ENCODE data around the gene ADPRHL1. TPM values are rescaled to one million over a fixed set of nuclear protein-coding genes. Genes with fewer than 3 reads are reported as not detected.
"Not testable (repeated sequence)": the region's sequence is repeated elsewhere in the genome, so short reads cannot be mapped to it uniquely, and the experiment has no call there.

ADPRHL1 gene
- total RNA-seq, 1 donor, result 5.1 TPM

DNA sequence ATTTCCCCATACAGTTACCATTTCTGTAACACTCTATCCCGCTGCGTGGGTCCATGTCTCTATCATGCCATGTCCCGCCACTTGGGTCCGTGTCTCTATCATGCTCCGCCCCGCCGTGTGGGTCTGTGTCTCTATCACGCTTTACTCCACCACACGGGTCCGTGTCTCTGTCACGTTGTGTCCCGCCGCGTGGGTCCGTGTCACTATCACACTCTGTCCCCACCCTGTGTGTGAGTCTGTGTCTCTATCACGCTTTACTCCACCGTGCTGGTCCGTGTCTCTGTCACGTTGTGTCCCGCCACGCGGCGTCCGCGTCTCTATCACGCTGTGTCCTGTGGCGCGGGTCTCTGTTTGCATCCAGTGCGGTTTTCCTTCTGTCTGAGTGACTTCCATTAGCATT, 11.6 kb downstream of the ADPRHL1 start:
- H3K4me3 ChIP-seq (ENCODE audit: insufficient read depth, low read length), result no peak overlapping the region
- no peaks in the 10 kb centered on the region for H3K79me2 ChIP-seq (ENCODE audit: insufficient read depth, low read length)
- no peak overlapping the region for H3K27ac ChIP-seq (ENCODE audit: low read depth, low read length)
- H2AFZ ChIP-seq (ENCODE audit: low read length), result no peak overlapping the region
- no peaks in the 10 kb centered on the region for H3K27me3 ChIP-seq (ENCODE audit: insufficient read depth, low read length)
- peak; percentile 4 for DNase-seq (ENCODE audit: insufficient read length, low spot score, missing footprints)
- H3K9me3 ChIP-seq (ENCODE audit: low read depth, low read length), result no peaks in the 10 kb centered on the region
- no peaks in the 10 kb centered on the region for H3K36me3 ChIP-seq (ENCODE audit: insufficient read depth, low read length)
- H3K4me2 ChIP-seq (ENCODE audit: insufficient read depth, low read length), result no peak overlapping the region
- H3K4me1 ChIP-seq (ENCODE audit: insufficient read depth, low read length), result no peaks in the 10 kb centered on the region
- TF ChIP-seq CTCF (IDR thresholded peaks at IDR 0.05; ENCODE audit: extremely low read depth, low read depth, low read length), result no peak
- no peaks in the 10 kb centered on the region for H4K20me1 ChIP-seq (ENCODE audit: insufficient read depth, low read length)

DNA sequence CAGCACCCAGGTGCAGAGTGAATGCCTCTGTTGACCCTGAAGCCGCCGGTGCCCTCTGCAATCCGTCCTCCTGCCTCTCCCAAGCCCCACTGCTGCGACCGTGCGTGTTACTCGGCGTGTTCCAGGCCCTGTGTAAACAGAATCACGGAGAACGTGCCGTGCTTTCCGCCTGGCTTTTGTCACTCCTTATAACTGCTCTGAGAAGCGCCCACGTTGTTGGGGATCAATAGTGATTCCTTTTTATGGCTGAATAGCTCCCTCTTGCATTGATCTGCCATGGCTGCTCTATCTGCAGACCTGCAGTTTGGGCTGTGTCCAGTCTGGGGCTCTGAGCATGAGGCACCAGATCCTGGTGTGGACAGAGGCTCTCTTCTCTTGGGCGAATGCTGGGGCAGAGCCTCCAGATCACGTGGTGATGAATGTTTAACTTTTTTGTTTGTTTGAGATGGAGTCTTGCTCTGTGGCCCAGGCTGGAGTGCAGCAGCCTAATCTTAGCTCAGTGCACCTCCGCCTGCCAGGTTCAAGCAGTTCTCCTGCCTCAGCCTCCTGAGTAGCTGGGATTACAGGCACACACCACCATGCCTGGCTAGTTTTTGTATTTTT, 15.8 kb downstream of the ADPRHL1 start:
- no peaks in the 10 kb centered on the region for H4K20me1 ChIP-seq (ENCODE audit: insufficient read depth, low read length)
- no peaks in the 10 kb centered on the region for H3K36me3 ChIP-seq (ENCODE audit: insufficient read depth, low read length)
- DNase-seq (ENCODE audit: insufficient read length, low spot score, missing footprints), result peak; percentile 73
- H3K4me2 ChIP-seq (ENCODE audit: insufficient read depth, low read length), result no peak overlapping the region
- no peak overlapping the region for H3K27ac ChIP-seq (ENCODE audit: low read depth, low read length)
- no peak overlapping the region for H3K4me3 ChIP-seq (ENCODE audit: insufficient read depth, low read length)
- H2AFZ ChIP-seq (ENCODE audit: low read length), result no peak overlapping the region
- no peaks in the 10 kb centered on the region for H3K9me3 ChIP-seq (ENCODE audit: low read depth, low read length)
- H3K4me1 ChIP-seq (ENCODE audit: insufficient read depth, low read length), result no peaks in the 10 kb centered on the region
- no peaks in the 10 kb centered on the region for H3K27me3 ChIP-seq (ENCODE audit: insufficient read depth, low read length)
- TF ChIP-seq CTCF (IDR thresholded peaks at IDR 0.05; ENCODE audit: extremely low read depth, low read depth, low read length), result no peak
- H3K79me2 ChIP-seq (ENCODE audit: insufficient read depth, low read length), result no peaks in the 10 kb centered on the region

DNA sequence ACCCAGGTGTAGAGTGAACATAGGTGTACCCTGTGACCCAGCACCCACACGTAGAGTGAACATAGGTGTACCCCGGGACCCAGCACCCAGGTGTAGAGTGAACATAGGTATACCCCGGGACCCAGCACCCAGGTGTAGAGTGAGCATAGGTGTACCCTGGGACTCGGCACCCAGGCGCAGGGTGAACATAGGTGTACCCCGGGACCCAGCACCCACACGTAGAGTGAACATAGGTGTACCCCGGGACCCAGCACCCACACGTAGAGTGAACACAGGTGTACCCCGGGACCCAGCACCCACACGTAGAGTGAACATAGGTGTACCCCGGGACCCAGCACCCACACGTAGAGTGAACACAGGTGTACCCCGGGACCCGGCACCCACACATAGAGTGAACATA, 16.4 kb downstream of the ADPRHL1 start:
- H3K27me3 ChIP-seq (ENCODE audit: insufficient read depth, low read length); H3K79me2 ChIP-seq (ENCODE audit: insufficient read depth, low read length); H3K36me3 ChIP-seq (ENCODE audit: insufficient read depth, low read length); H4K20me1 ChIP-seq (ENCODE audit: insufficient read depth, low read length); DNase-seq (ENCODE audit: insufficient read length, low spot score, missing footprints); H3K4me3 ChIP-seq (ENCODE audit: insufficient read depth, low read length); H3K27ac ChIP-seq (ENCODE audit: low read depth, low read length); H2AFZ ChIP-seq (ENCODE audit: low read length); H3K4me1 ChIP-seq (ENCODE audit: insufficient read depth, low read length); H3K4me2 ChIP-seq (ENCODE audit: insufficient read depth, low read length); H3K9me3 ChIP-seq (ENCODE audit: low read depth, low read length): not testable (repeated sequence)

- not testable (repeated sequence) for H3K4me1 ChIP-seq (ENCODE audit: insufficient read depth, low read length); H3K27me3 ChIP-seq (ENCODE audit: insufficient read depth, low read length); H3K4me2 ChIP-seq (ENCODE audit: insufficient read depth, low read length); H3K27ac ChIP-seq (ENCODE audit: low read depth, low read length); H3K36me3 ChIP-seq (ENCODE audit: insufficient read depth, low read length); H3K79me2 ChIP-seq (ENCODE audit: insufficient read depth, low read length); H3K9me3 ChIP-seq (ENCODE audit: low read depth, low read length); H3K4me3 ChIP-seq (ENCODE audit: insufficient read depth, low read length); H2AFZ ChIP-seq (ENCODE audit: low read length); H4K20me1 ChIP-seq (ENCODE audit: insufficient read depth, low read length)
- peak; percentile 43 for DNase-seq (ENCODE audit: insufficient read length, low spot score, missing footprints)
Measured at GRCh38 chr13:113435907-113436306, 17.4 kb downstream of the ADPRHL1 start.

- no peaks in the 10 kb centered on the region for H3K9me3 ChIP-seq (ENCODE audit: low read depth, low read length)
- H3K4me1 ChIP-seq (ENCODE audit: insufficient read depth, low read length), result no peaks in the 10 kb centered on the region
- H4K20me1 ChIP-seq (ENCODE audit: insufficient read depth, low read length), result no peaks in the 10 kb centered on the region
- H2AFZ ChIP-seq (ENCODE audit: low read length), result no peak overlapping the region
- no peaks in the 10 kb centered on the region for H3K27me3 ChIP-seq (ENCODE audit: insufficient read depth, low read length)
- TF ChIP-seq CTCF (IDR thresholded peaks at IDR 0.05; ENCODE audit: extremely low read depth, low read depth, low read length), result no peak
- no peak overlapping the region for H3K27ac ChIP-seq (ENCODE audit: low read depth, low read length)
- H3K4me3 ChIP-seq (ENCODE audit: insufficient read depth, low read length), result no peak overlapping the region
- H3K36me3 ChIP-seq (ENCODE audit: insufficient read depth, low read length), result no peaks in the 10 kb centered on the region
- H3K79me2 ChIP-seq (ENCODE audit: insufficient read depth, low read length), result no peaks in the 10 kb centered on the region
- H3K4me2 ChIP-seq (ENCODE audit: insufficient read depth, low read length), result no peak overlapping the region
- DNase-seq (ENCODE audit: insufficient read length, low spot score, missing footprints), result peak; percentile 83
Measured at GRCh38 chr13:113433391-113433916, 19.8 kb downstream of the ADPRHL1 start.

Measured in osteoblast (primary cell).